AG10803 (cell line): ENCODE data around the gene KL.

Experiments
- DNase-seq: peaks from one replicate; pipeline ENCODE4 v3.0.0; 2010; ENCODE audit warnings: low read depth
- H3K4me3 ChIP-seq: 2 replicates; pipeline ENCODE4 v1.5.1; 2011; ENCODE audit warnings: mild to moderate bottlenecking, low read length, control low read depth
- CTCF ChIP-seq: conservative IDR thresholded peaks from 2 replicates; pipeline ENCODE4 v1.5.1; 2011; ENCODE audit warnings: mild to moderate bottlenecking, low read length, control low read depth, inconsistent platforms

KL gene

DNA sequence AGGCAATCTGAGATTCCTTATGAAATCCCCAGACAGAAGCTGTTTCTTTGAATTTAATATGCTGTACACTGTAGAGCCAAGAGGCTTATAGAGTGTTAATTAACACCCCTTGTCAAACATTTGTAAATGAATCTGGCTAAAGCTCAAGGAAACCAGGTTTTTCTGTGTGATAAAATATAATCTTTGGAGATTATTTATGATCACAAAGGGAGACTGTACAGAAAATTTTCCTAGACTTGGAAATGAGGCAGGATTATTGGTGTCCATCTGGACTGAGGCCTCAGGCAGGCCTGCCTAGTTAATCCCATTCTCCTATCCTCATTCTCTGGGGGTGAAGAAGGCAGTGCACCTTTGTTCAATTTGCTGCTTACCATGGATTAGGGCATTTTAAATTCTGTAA lies 17.8 kb downstream of the KL start:
- DNase-seq: no peak
- no peak for TF ChIP-seq CTCF
- no peak overlapping the region for H3K4me3 ChIP-seq

- H3K4me3 ChIP-seq: no peak overlapping the region
- no peak for TF ChIP-seq CTCF
- DNase-seq: peak; percentile 25
Observed at GRCh38 chr13:33034882-33035520, 18.8 kb downstream of the KL start.

GRCh38 chr13:33037673-33038072 lies 21.4 kb downstream of the KL start:
- TF ChIP-seq CTCF: no peak
- no peak overlapping the region for H3K4me3 ChIP-seq
- DNase-seq: no peak

- H3K4me3 ChIP-seq: no peak overlapping the region
- no peak for TF ChIP-seq CTCF
- DNase-seq: no peak
Observed at GRCh38 chr13:33040090-33040489, 23.9 kb downstream of the KL start.

GRCh38 chr13:33045851-33046592 lies 29.8 kb downstream of the KL start:
- no peak for TF ChIP-seq CTCF
- H3K4me3 ChIP-seq: no peak overlapping the region
- no peak for DNase-seq

DNA sequence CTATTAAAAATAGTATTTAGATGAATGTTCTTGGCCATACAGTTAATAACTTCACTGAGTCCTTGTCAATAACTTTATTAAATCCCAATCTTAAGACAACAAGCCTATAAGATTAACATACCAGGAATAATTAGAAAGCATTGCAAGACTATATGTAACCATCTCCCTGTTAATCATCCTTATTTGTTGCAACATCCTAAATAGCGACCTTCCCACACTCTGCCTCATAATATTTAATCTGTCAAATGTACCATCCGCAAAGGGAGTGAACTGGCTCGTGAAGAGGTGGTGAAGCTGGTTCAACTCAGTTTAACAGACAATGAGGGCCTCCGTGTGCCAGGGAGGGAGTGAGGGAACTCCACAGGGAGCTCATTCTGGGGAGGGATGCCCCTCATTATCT lies 33.9 kb downstream of the KL start:
- no peak for DNase-seq
- TF ChIP-seq CTCF: no peak
- no peak overlapping the region for H3K4me3 ChIP-seq

GRCh38 chr13:33051632-33052031 lies 35.4 kb downstream of the KL start:
- DNase-seq: no peak
- H3K4me3 ChIP-seq: no peak overlapping the region
- TF ChIP-seq CTCF: no peak
